HL-60 (cell line): Measurements from ENCODE around the gene FAM221A.

Experiments
- DNase-seq, 2 experiments: peaks; one replicate each; pipeline ENCODE4 v3.0.0-alpha.2; 2010 to 2020; ENCODE audit warnings: low read depth in 1 of 2, low spot score in 1 of 2
- H3K27ac ChIP-seq: fragments of 250-450 bp; sonication (Bioruptor Pico); replicated peaks from 2 replicates; pipeline ENCODE4 v1.5.1; 2020; ENCODE audit warnings: mild to moderate bottlenecking, moderate library complexity
- H3K27me3 ChIP-seq: fragments of 250-450 bp; sonication (Bioruptor Pico); 2 replicates; pipeline ENCODE4 v1.5.1; 2021; ENCODE audit warnings: mild to moderate bottlenecking, moderate library complexity; ENCODE audit not compliant: insufficient read depth, poor library complexity, severe bottlenecking
- H3K4me3 ChIP-seq: replicated peaks from 2 replicates; pipeline ENCODE4 v1.5.1; 2011; ENCODE audit warnings: mild to moderate bottlenecking, control low read depth, low read length; ENCODE audit not compliant: insufficient read depth
- CTCF ChIP-seq: IDR thresholded peaks from one replicate; pipeline ENCODE4 v1.5.1; 2011; ENCODE audit warnings: low read length, control low read depth, inconsistent platforms; ENCODE audit not compliant: insufficient read depth
- GABPA ChIP-seq: IDR thresholded peaks from 2 replicates; pipeline ENCODE4 v1.6.1; 2012; ENCODE audit warnings: low read depth
- POLR2AphosphoS5 ChIP-seq: IDR thresholded peaks from 2 replicates; pipeline ENCODE4 v1.6.1; 2012; ENCODE audit warnings: low read depth
- SPI1 ChIP-seq: IDR thresholded peaks from 2 replicates; pipeline ENCODE4 v1.6.1; 2012; ENCODE audit warnings: low read depth, mild to moderate bottlenecking, borderline replicate concordance
- long read RNA-seq: library from polyadenylated mRNA; unstranded; transcript quantifications from one replicate; pipeline ENCODE4 v2.0.0, GENCODE V29; 2020
- TF ChIP-seq, protein P1 (sequence below): IDR thresholded peaks from 2 replicates; pipeline ENCODE4 v1.6.1; 2012; ENCODE audit warnings: low read depth; ENCODE audit not compliant: insufficient replicate concordance

FAM221A gene, protein sequence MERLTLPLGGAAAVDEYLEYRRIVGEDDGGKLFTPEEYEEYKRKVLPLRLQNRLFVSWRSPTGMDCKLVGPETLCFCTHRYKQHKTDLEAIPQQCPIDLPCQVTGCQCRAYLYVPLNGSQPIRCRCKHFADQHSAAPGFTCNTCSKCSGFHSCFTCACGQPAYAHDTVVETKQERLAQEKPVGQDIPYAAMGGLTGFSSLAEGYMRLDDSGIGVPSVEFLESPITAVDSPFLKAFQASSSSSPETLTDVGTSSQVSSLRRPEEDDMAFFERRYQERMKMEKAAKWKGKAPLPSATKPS
- long read RNA-seq = 0 reads

DNA sequence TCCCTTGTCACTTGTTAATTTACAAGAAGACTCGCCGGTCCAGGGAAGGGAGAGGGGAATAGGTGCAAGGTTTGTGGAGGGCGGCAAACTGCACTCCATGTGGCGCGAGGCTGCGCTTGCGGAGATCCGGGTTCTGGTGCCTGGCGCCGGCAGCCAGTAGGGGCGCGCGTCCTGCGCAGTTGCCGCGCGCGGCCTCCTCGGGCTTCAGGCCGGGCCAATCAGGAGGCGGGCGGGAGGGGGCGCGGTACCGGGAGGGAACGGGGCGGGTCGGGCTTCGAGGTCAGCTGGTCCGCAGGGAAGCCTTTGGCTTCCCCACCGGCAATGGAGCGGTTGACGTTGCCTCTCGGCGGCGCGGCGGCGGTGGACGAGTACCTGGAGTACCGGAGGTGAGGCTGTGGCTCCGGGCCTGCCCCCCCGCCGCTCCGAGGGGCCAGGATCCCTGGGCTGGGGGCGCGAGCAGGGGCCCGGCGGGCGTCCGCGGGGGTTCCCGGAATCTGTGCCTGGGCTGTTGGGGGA is at the start of gene FAM221A:
Gene FAM221A (plus strand): TSS at position 302 of the 516 bp plus-strand sequence. CDS start 20 bp downstream, at position 322.
- TF ChIP-seq SPI1 = no peak
- peak; percentile 9 for TF ChIP-seq CTCF
- peaks cover 5% of the 10 kb centered on the region for H3K27me3 ChIP-seq
- H3K4me3 ChIP-seq = peak within 1 kb of the TSS; percentile 33
- peak; percentile 13 to 51 for DNase-seq
- no peak within 1 kb of the TSS for H3K27ac ChIP-seq

DNA sequence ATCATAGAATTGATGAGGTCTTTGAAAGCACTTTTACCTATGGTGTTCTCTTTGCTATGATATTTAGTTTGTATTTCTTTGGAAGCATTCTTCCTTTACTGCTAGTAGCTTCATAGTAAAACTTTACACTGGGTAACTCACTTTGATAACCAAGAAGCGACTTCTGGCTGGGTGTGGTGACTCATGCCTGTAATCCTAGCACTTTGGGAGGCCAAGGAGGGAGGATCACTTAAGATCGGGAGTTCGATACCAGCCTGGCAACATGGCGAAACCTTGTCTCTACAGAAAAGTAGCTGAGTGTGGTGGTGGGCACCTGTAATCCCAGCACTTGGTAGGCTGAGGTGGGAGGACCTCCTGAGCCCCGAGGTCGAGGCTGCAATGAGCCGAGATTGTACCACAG is 46.6 kb upstream of the FAM221A start:
- Histone ChIP-seq H3K4me3 (no peak overlapping the region), H3K27me3 (no peaks in the 10 kb centered on the region), H3K27ac (no peak overlapping the region)
- no peak for DNase-seq
- no peak for TF ChIP-seq CTCF
- no peak for TF ChIP-seq SPI1
- TF ChIP-seq GABPA = no peak
- TF ChIP-seq POLR2AphosphoS5 = no peak
- TF ChIP-seq, protein P1, sequence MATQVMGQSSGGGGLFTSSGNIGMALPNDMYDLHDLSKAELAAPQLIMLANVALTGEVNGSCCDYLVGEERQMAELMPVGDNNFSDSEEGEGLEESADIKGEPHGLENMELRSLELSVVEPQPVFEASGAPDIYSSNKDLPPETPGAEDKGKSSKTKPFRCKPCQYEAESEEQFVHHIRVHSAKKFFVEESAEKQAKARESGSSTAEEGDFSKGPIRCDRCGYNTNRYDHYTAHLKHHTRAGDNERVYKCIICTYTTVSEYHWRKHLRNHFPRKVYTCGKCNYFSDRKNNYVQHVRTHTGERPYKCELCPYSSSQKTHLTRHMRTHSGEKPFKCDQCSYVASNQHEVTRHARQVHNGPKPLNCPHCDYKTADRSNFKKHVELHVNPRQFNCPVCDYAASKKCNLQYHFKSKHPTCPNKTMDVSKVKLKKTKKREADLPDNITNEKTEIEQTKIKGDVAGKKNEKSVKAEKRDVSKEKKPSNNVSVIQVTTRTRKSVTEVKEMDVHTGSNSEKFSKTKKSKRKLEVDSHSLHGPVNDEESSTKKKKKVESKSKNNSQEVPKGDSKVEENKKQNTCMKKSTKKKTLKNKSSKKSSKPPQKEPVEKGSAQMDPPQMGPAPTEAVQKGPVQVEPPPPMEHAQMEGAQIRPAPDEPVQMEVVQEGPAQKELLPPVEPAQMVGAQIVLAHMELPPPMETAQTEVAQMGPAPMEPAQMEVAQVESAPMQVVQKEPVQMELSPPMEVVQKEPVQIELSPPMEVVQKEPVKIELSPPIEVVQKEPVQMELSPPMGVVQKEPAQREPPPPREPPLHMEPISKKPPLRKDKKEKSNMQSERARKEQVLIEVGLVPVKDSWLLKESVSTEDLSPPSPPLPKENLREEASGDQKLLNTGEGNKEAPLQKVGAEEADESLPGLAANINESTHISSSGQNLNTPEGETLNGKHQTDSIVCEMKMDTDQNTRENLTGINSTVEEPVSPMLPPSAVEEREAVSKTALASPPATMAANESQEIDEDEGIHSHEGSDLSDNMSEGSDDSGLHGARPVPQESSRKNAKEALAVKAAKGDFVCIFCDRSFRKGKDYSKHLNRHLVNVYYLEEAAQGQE = no peak

GRCh38 chr7:23645822-23646221 is 34.2 kb upstream of the FAM221A start:
- no peak overlapping the region for H3K4me3 ChIP-seq
- TF ChIP-seq, protein P1 = no peak
- no peak for TF ChIP-seq CTCF
- no peak for TF ChIP-seq GABPA
- TF ChIP-seq POLR2AphosphoS5 = no peak
- no peak for TF ChIP-seq SPI1
- H3K27me3 ChIP-seq = peaks cover 2% of the 10 kb centered on the region
- H3K27ac ChIP-seq = no peak overlapping the region
- no peak for DNase-seq

- no peaks in the 10 kb centered on the region for H3K27me3 ChIP-seq
- no peak overlapping the region for H3K27ac ChIP-seq
- TF ChIP-seq SPI1 = no peak
- H3K4me3 ChIP-seq = no peak overlapping the region
- no peak for DNase-seq
Observed at GRCh38 chr7:23653942-23654341, 26.1 kb upstream of the FAM221A start.
